Right renal cortex interstitium (tissue), 3 donors: Measurements from ENCODE around the gene PCDHB7. TPM values are rescaled to one million over a fixed set of nuclear protein-coding genes. Genes with fewer than 3 reads are reported as not detected.
"Not testable (repeated sequence)": the region's sequence is repeated elsewhere in the genome, so short reads cannot be mapped to it uniquely, and the experiment has no call there.

Experiments used
- DNase-seq, 3 donors: peaks; one replicate each; pipeline ENCODE4 v3.0.0-alpha.2; 2013; ENCODE audit warnings: low read depth in 3 of 3, low spot score in 2 of 3
- polyA plus RNA-seq, 3 donors: library from polyadenylated mRNA; unstranded; fragments of 120-200 nt; gene quantifications; one replicate each; pipeline ENCODE4 v1.2.1, GENCODE V29; 2013; ENCODE audit not compliant: insufficient read length in 3 of 3

Gene PCDHB7
- polyA plus RNA-seq, 3 donors, result 4.7 to 5.5 (median 5.3) TPM

DNA sequence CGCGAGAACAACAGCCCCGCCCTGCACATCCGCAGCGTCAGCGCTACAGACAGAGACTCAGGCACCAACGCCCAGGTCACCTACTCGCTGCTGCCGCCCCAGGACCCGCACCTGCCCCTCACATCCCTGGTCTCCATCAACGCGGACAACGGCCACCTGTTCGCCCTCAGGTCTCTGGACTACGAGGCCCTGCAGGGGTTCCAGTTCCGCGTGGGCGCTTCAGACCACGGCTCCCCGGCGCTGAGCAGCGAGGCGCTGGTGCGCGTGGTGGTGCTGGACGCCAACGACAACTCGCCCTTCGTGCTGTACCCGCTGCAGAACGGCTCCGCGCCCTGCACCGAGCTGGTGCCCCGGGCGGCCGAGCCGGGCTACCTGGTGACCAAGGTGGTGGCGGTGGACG, 43.1 kb downstream of the PCDHB7 start:
- DNase-seq, result not testable (repeated sequence)

DNA sequence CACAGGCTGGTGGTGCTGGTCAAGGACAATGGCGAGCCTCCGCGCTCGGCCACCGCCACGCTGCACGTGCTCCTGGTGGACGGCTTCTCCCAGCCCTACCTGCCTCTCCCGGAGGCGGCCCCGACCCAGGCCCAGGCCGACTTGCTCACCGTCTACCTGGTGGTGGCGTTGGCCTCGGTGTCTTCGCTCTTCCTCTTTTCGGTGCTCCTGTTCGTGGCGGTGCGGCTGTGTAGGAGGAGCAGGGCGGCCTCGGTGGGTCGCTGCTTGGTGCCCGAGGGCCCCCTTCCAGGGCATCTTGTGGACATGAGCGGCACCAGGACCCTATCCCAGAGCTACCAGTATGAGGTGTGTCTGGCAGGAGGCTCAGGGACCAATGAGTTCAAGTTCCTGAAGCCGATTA, 43.6 kb downstream of the PCDHB7 start:
- DNase-seq, result not testable (repeated sequence)

DNA sequence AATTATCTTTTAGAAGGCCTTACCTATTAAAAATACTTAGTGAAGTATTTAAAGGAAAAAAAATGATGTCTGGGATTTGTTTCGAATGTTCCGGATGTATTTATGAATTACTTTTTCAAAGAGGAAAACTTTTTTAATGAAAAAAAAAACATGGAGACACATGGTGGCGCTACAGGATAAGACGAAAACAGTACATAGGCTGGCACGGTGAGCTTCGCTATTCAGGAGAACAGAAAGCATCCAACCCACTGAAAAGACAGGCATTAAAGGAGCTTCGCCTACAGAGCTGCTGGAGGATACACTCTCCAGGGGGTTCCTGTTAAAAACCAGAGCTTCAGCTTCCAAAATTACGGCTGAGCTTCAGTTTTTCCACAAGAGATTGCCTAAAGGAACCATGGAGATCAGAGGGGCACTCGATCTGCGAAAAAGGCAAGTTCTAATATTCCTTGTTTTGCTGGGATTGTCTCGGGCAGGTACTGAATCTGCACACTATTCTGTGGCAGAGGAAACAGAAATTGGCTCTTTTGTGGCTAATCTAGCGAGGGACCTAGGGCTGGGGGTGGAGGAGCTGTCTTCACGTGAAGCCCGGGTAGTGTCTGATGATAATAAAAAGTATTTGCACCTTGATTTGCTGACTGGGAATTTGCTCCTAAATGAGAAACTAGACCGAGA, 50.8 kb downstream of the PCDHB7 start, which contains the start of gene PCDHB14:
TSS of gene PCDHB14 (plus strand) at position 232 of the 672 bp plus-strand sequence. CDS start at position 395, 163 bp downstream.
- DNase-seq, result no peak

DNA sequence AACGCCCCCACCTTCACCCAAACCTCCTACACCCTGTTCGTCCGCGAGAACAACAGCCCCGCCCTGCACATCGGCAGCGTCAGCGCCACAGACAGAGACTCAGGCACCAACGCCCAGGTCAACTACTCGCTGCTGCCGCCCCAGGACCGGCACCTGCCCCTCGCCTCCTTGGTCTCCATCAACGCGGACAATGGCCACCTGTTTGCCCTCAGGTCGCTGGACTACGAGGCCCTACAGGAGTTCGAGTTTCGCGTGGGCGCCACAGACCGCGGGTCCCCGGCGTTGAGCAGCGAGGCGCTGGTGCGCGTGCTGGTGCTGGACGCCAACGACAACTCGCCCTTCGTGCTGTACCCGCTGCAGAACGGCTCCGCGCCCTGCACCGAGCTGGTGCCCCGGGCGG, 52.4 kb downstream of the PCDHB7 start:
- not testable (repeated sequence) for DNase-seq

DNA sequence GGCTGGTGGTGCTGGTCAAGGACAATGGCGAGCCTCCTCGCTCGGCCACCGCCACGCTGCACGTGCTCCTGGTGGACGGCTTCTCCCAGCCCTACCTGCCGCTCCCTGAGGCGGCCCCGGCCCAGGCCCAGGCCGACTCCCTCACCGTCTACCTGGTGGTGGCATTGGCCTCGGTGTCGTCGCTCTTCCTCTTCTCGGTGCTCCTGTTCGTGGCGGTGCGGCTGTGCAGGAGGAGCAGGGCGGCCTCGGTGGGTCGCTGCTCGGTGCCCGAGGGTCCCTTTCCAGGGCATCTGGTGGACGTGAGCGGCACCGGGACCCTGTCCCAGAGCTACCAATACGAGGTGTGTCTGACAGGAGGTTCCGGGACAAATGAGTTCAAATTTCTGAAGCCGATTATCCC, 53.0 kb downstream of the PCDHB7 start:
- not testable (repeated sequence) for DNase-seq

Other genes starting within 250 kb of the PCDHB7 start
- gene PCDHAC1, start 246.3 kb upstream of the PCDHB7 start, polyA plus RNA-seq, result under 1 TPM; 0.04 to 0.10 (median 0.04) TPM
- gene PCDHAC2, start 206.2 kb upstream of the PCDHB7 start, polyA plus RNA-seq, result under 1 TPM; 0.36 to 0.65 (median 0.61) TPM
- under 1 TPM; 0.06 to 0.08 (median 0.08) TPM for gene PCDHB1, start 121.3 kb upstream of the PCDHB7 start, polyA plus RNA-seq
- gene PCDHB2, start 78.0 kb upstream of the PCDHB7 start, polyA plus RNA-seq, result 1 to 10 TPM; 3.8 to 7.9 (median 6.0) TPM
- gene PCDHB3, start 72.2 kb upstream of the PCDHB7 start, polyA plus RNA-seq, result 1 to 10 TPM; 2.6 to 4.0 (median 3.4) TPM
- gene PCDHB4, start 50.8 kb upstream of the PCDHB7 start, polyA plus RNA-seq, result 1 to 10 TPM; 1.8 to 2.9 (median 1.9) TPM
- gene PCDHB5, start 37.4 kb upstream of the PCDHB7 start, polyA plus RNA-seq, result 1 to 10 TPM; 6.6 to 8.5 (median 8.1) TPM
- gene PCDHB6, start 22.6 kb upstream of the PCDHB7 start, polyA plus RNA-seq, result 1 to 10 TPM; 2.2 to 3.8 (median 3.2) TPM
- gene PCDHB8, start 5.1 kb downstream of the PCDHB7 start, polyA plus RNA-seq, result 1 to 10 TPM; 1.5 to 4.2 (median 3.2) TPM
- gene PCDHB16, start 9.7 kb downstream of the PCDHB7 start, polyA plus RNA-seq, result 1 to 10 TPM; 3.6 to 7.2 (median 5.0) TPM
- 1 to 10 TPM; 4.3 to 5.0 (median 4.9) TPM for gene PCDHB9, start 14.5 kb downstream of the PCDHB7 start, polyA plus RNA-seq
- 1 to 10 TPM; 5.6 to 9.2 (median 7.9) TPM for gene PCDHB10, start 19.7 kb downstream of the PCDHB7 start, polyA plus RNA-seq
- gene PCDHB11, start 27.0 kb downstream of the PCDHB7 start, polyA plus RNA-seq, result 1 to 10 TPM; 4.3 to 6.0 (median 5.6) TPM
- 1 to 10 TPM; 4.7 to 5.8 (median 4.8) TPM for gene PCDHB12, start 36.1 kb downstream of the PCDHB7 start, polyA plus RNA-seq
- gene PCDHB13, start 41.3 kb downstream of the PCDHB7 start, polyA plus RNA-seq, result 1 to 10 TPM; 5.4 to 6.3 (median 5.6) TPM
- 10 to 100 TPM in 1 of 3 donors, 1 to 10 TPM in 2; 7.2 to 10.5 (median 8.5) TPM for gene PCDHB14, start 50.7 kb downstream of the PCDHB7 start, polyA plus RNA-seq
- gene PCDHB15, start 72.8 kb downstream of the PCDHB7 start, polyA plus RNA-seq, result 10 to 100 TPM; 11.3 to 17.3 (median 15.4) TPM
- gene SLC25A2, start 131.4 kb downstream of the PCDHB7 start, polyA plus RNA-seq, result not detected
- gene TAF7, start 148.1 kb downstream of the PCDHB7 start, polyA plus RNA-seq, result 100 to 1,000 TPM; 178 to 194 (median 190) TPM
- gene PCDHGA1, start 157.9 kb downstream of the PCDHB7 start, polyA plus RNA-seq, result 1 to 10 TPM in 1 of 3 donors, under 1 TPM in 2; 0.78 to 1.2 (median 0.92) TPM
- gene PCDHGA2, start 166.1 kb downstream of the PCDHB7 start, polyA plus RNA-seq, result 1 to 10 TPM; 6.0 to 7.0 (median 6.8) TPM
- 1 to 10 TPM; 2.4 to 4.3 (median 3.1) TPM for gene PCDHGA3, start 171.2 kb downstream of the PCDHB7 start, polyA plus RNA-seq
- gene PCDHGB1, start 177.5 kb downstream of the PCDHB7 start, polyA plus RNA-seq, result 1 to 10 TPM; 1.3 to 2.1 (median 1.9) TPM
- gene PCDHGA4, start 182.4 kb downstream of the PCDHB7 start, polyA plus RNA-seq, result 1 to 10 TPM; 2.2 to 3.2 (median 2.2) TPM
- 1 to 10 TPM; 3.2 to 3.9 (median 3.9) TPM for gene PCDHGB2, start 187.3 kb downstream of the PCDHB7 start, polyA plus RNA-seq
- 1 to 10 TPM; 2.2 to 2.8 (median 2.4) TPM for gene PCDHGA5, start 191.5 kb downstream of the PCDHB7 start, polyA plus RNA-seq
- gene PCDHGB3, start 197.6 kb downstream of the PCDHB7 start, polyA plus RNA-seq, result 1 to 10 TPM; 1.4 to 2.6 (median 1.7) TPM
- gene PCDHGA6, start 201.2 kb downstream of the PCDHB7 start, polyA plus RNA-seq, result 1 to 10 TPM; 4.2 to 7.8 (median 5.8) TPM
- 1 to 10 TPM; 1.6 to 2.3 (median 2.2) TPM for gene PCDHGA7, start 210.1 kb downstream of the PCDHB7 start, polyA plus RNA-seq
- 1 to 10 TPM; 5.3 to 6.0 (median 5.5) TPM for gene PCDHGB4, start 215.1 kb downstream of the PCDHB7 start, polyA plus RNA-seq
- gene PCDHGA8, start 220.0 kb downstream of the PCDHB7 start, polyA plus RNA-seq, result under 1 TPM; 0.29 to 0.40 (median 0.30) TPM
- gene PCDHGB5, start 225.3 kb downstream of the PCDHB7 start, polyA plus RNA-seq, result 1 to 10 TPM; 7.8 to 9.7 (median 8.3) TPM
- gene PCDHGA9, start 230.1 kb downstream of the PCDHB7 start, polyA plus RNA-seq, result 1 to 10 TPM; 4.9 to 6.0 (median 5.3) TPM
- 1 to 10 TPM; 6.6 to 8.2 (median 6.8) TPM for gene PCDHGB6, start 235.4 kb downstream of the PCDHB7 start, polyA plus RNA-seq
- gene PCDHGA10, start 240.3 kb downstream of the PCDHB7 start, polyA plus RNA-seq, result 1 to 10 TPM; 3.1 to 3.5 (median 3.2) TPM
- 10 to 100 TPM; 12.4 to 16.9 (median 14.0) TPM for gene PCDHGB7, start 245.0 kb downstream of the PCDHB7 start, polyA plus RNA-seq
- 1 to 10 TPM; 4.4 to 4.7 (median 4.7) TPM for gene PCDHGA11, start 248.4 kb downstream of the PCDHB7 start, polyA plus RNA-seq